A549 (cell line): ENCODE results near the gene GPR37L1. TPM values are rescaled to one million over a fixed set of nuclear protein-coding genes. Genes with fewer than 3 reads are reported as not detected.

Source experiments
- ATAC-seq, 2 experiments: fragments of 200-7000 bp in 1 of 2; fragments of >200 bp in 1 of 2; cut with Nextera tagmentation in 1 of 2; cut with Tn5 transposase in 1 of 2; 3 replicates each; pipeline versions ENCODE4 v1.8.0 to v1.9.1; 2018 to 2020; ENCODE audit warnings: mild to moderate bottlenecking in 1 of 2, moderate library complexity in 1 of 2
- CTCF ChIA-PET: fragments of 300-600 bp; sonication (Branson Sonifier 250); formaldehyde crosslinking; extraction: SDS; loops from one replicate; lab custom pipeline; 2021; ENCODE audit warnings: antibody characterized with exemption, inconsistent platforms; lab: Yijun Ruan, JAX
- POLR2A ChIA-PET: fragments of 350-600 bp; formaldehyde crosslinking; extraction: SDS; loops from one replicate; lab custom pipeline; 2021; ENCODE audit warnings: antibody characterized with exemption, inconsistent platforms; lab: Yijun Ruan, JAX
- DNase-seq, 2 experiments: peaks; one replicate each; pipeline versions ENCODE4 v3.0.0 to v3.0.0-alpha.2; 2011 to 2016; ENCODE audit warnings: low read depth in 1 of 2, low spot score in 1 of 2
- FAIRE-seq: peaks from 2 replicates; lab custom pipeline; 2011; peaks lifted over from hg19 to GRCh38; lab: Jason Lieb, UNC
- H3K27ac ChIP-seq, 2 experiments: fragments of >200 bp; sonication (Bioruptor Twin); formaldehyde crosslinking; 3 replicates each; pipeline ENCODE4 v1.5.1; 2016 to 2017
- H3K4me1 ChIP-seq: fragments of >200 bp; sonication (Bioruptor Twin); formaldehyde crosslinking; 3 replicates; pipeline ENCODE4 v1.6.1; 2016
- H3K4me2 ChIP-seq: fragments of >200 bp; sonication (Bioruptor Twin); formaldehyde crosslinking; 3 replicates; pipeline ENCODE4 v1.6.1; 2016
- H3K4me3 ChIP-seq: fragments of >200 bp; sonication (Bioruptor Twin); formaldehyde crosslinking; 3 replicates; pipeline ENCODE4 v1.5.1; 2016
- H3K9me3 ChIP-seq: fragments of >200 bp; sonication (Bioruptor Twin); formaldehyde crosslinking; 3 replicates; pipeline ENCODE4 v1.6.1; 2016
- CEBPB ChIP-seq, 2 experiments: fragments of >200 bp in 1 of 2; sonication (Bioruptor Twin) in 1 of 2; formaldehyde crosslinking in 1 of 2; IDR thresholded peaks; 2 replicates each; pipeline ENCODE4 v1.6.1; 2012 to 2016
- CHD4 ChIP-seq: fragments of 200-600 bp; sonication (generic); IDR thresholded peaks from 2 replicates; pipeline ENCODE4 v1.6.1; 2016; ENCODE audit warnings: antibody characterized with exemption, mild to moderate bottlenecking, borderline replicate concordance
- EHF ChIP-seq: fragments of 250-450 bp; sonication (Bioruptor Pico); IDR thresholded peaks from 2 replicates; pipeline ENCODE4 v1.5.0; 2020; ENCODE audit warnings: mild to moderate bottlenecking
- EP300 ChIP-seq, 2 experiments: fragments of >200 bp; sonication (Bioruptor Twin); formaldehyde crosslinking; IDR thresholded peaks; 2 replicates in 1 of 2; 3 replicates in 1 of 2; pipeline ENCODE4 v1.6.1; 2016 to 2017
- ESRRA ChIP-seq: fragments of 150-350 bp; IDR thresholded peaks from 2 replicates; pipeline ENCODE4 v1.6.1; 2014; ENCODE audit warnings: mild to moderate bottlenecking, low read length, borderline replicate concordance
- FOSB ChIP-seq: fragments of 250-450 bp; sonication (Bioruptor Pico); IDR thresholded peaks from 2 replicates; pipeline ENCODE4 v1.5.0; 2020; ENCODE audit warnings: mild to moderate bottlenecking, moderate library complexity
- HOXB13 ChIP-seq: fragments of 250-450 bp; sonication (Bioruptor Pico); IDR thresholded peaks from 2 replicates; pipeline ENCODE4 v1.5.0; 2020; ENCODE audit warnings: low read depth, mild to moderate bottlenecking, moderate library complexity
- JUN ChIP-seq, 2 experiments: fragments of >200 bp; sonication (Bioruptor Twin); formaldehyde crosslinking; IDR thresholded peaks; 2 replicates in 1 of 2; 3 replicates in 1 of 2; pipeline ENCODE4 v1.6.1; 2016 to 2017
- MAFK ChIP-seq: fragments of 450-650 bp; IDR thresholded peaks from 2 replicates; pipeline ENCODE4 v1.6.1; 2014; ENCODE audit not compliant: partially characterized antibody
- NFE2L2 ChIP-seq: fragments of 150-350 bp; conservative IDR thresholded peaks from 2 replicates; pipeline ENCODE4 v1.6.1; 2014; ENCODE audit warnings: low read length
- NR3C1 ChIP-seq: fragments of >200 bp; sonication (Bioruptor Twin); formaldehyde crosslinking; IDR thresholded peaks from 3 replicates; pipeline ENCODE4 v1.6.1; 2017
- POLR2AphosphoS2 ChIP-seq: conservative IDR thresholded peaks from 2 replicates; pipeline ENCODE4 v1.6.1; 2012; ENCODE audit warnings: low read length, improper control_type of control experiment, inconsistent platforms
- TP53 ChIP-seq: fragments of 250-450 bp; sonication (Bioruptor Pico); IDR thresholded peaks from 2 replicates; pipeline ENCODE4 v1.5.0; 2021; ENCODE audit warnings: mild to moderate bottlenecking, moderate library complexity
- ZSCAN20 ChIP-seq: fragments of 250-450 bp; sonication (Bioruptor Pico); IDR thresholded peaks from 2 replicates; pipeline ENCODE4 v1.8.0; 2022; ENCODE audit warnings: mild to moderate bottlenecking, moderate library complexity
- WGBS: methylation state at CpG from one replicate; pipeline ENCODE4 v1.1.6; 2017; ENCODE audit errors: missing lambda C conversion rate; 5-methylcytosine and 5-hydroxymethylcytosine counted together
- polyA plus RNA-seq, 4 experiments: library from polyadenylated mRNA; depleted of rRNA in 3 of 4; stranded (reverse); fragments of >200 nt; fragmentation: RNase III in 1 of 4; extraction: RNeasy Plus Mini Kit Qiagen cat#74134 plus additional on column Dnase treatment in 1 of 4; gene quantifications; 2 replicates in 3 of 4; 3 replicates in 1 of 4; pipeline ENCODE4 v1.2.3, GENCODE V29; 2011 to 2017
- TF ChIP-seq, protein P1 (sequence below): IDR thresholded peaks from 2 replicates; pipeline ENCODE4 v1.6.1; 2012
- TF ChIP-seq, protein P2 (sequence below): fragments of >200 bp; sonication (Bioruptor Twin); formaldehyde crosslinking; IDR thresholded peaks from 3 replicates; pipeline ENCODE4 v1.6.1; 2016
- TF ChIP-seq, protein P3 (sequence below): fragments of 250-450 bp; sonication (Bioruptor Pico); IDR thresholded peaks from 2 replicates; pipeline ENCODE4 v1.5.0; 2020; ENCODE audit warnings: low read depth, mild to moderate bottlenecking, moderate library complexity
- TF ChIP-seq, protein P4 (sequence below): fragments of >200 bp; sonication (Bioruptor Twin); formaldehyde crosslinking; IDR thresholded peaks from 3 replicates; pipeline ENCODE4 v1.5.1; 2016
- TF ChIP-seq, protein P5 (sequence below): fragments of 150-350 bp; IDR thresholded peaks from 2 replicates; pipeline ENCODE4 v1.6.1; 2014; ENCODE audit warnings: low read depth, mild to moderate bottlenecking, low read length
- TF ChIP-seq, protein P6 (sequence below): fragments of 200-600 bp; sonication (generic); IDR thresholded peaks from 2 replicates; pipeline ENCODE4 v1.6.1; 2016; ENCODE audit warnings: antibody characterized with exemption, mild to moderate bottlenecking, moderate library complexity

The GPR37L1 gene
- polyA plus RNA-seq, 2 of the 4 experiments (the other 2 are of a cell fraction): 0.08 to 0.13 TPM

DNA sequence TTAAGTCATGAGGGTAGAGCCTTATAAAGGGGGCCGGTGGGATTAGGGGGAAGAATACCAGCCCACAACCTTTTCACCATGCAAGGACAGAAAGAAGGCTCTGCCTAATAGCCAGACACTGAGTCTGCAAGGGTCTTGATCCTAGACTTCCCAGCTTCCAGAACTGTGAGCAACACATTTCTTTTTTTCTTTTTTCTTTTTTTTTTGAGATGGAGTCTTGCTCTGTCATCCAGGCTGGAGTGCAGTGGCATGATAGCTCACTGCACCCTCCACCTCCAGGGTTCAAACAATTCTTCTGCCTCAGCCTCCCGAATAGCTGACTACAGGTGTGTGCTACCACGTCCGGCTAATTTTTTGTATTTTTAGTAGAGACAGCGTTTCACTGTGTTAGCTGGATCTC, 23.6 kb downstream of the GPR37L1 start:
- ChIA-PET POLR2A (no interaction called here), CTCF (interaction anchor here (1.0 to 6.2 kb wide), 5 partner anchors 9 to 169 kb away, joined by 3 to 42 read pairs (median 5); no protein-coding TSS in a partner anchor)
- H3K27ac ChIP-seq: no peak overlapping the region
- 84% methylated on average over 5 of the region's 5 CpGs for WGBS
- peaks cover 13% of the 10 kb centered on the region; the same call in 2 of the 3 replicates for H3K4me1 ChIP-seq
- DNase-seq (no peak), FAIRE-seq (no peak), ATAC-seq (no peak)
- no peak overlapping the region for H3K4me2 ChIP-seq
- no peak for TF ChIP-seq CHD4
- TF ChIP-seq, protein P1, sequence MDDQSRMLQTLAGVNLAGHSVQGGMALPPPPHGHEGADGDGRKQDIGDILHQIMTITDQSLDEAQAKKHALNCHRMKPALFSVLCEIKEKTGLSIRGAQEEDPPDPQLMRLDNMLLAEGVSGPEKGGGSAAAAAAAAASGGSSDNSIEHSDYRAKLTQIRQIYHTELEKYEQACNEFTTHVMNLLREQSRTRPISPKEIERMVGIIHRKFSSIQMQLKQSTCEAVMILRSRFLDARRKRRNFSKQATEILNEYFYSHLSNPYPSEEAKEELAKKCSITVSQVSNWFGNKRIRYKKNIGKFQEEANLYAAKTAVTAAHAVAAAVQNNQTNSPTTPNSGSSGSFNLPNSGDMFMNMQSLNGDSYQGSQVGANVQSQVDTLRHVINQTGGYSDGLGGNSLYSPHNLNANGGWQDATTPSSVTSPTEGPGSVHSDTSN: no peak
- TF ChIP-seq, protein P2, sequence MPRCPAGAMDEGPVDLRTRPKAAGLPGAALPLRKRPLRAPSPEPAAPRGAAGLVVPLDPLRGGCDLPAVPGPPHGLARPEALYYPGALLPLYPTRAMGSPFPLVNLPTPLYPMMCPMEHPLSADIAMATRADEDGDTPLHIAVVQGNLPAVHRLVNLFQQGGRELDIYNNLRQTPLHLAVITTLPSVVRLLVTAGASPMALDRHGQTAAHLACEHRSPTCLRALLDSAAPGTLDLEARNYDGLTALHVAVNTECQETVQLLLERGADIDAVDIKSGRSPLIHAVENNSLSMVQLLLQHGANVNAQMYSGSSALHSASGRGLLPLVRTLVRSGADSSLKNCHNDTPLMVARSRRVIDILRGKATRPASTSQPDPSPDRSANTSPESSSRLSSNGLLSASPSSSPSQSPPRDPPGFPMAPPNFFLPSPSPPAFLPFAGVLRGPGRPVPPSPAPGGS: no peak
- TF ChIP-seq EHF (CRISPR knock-in tag): no peak
- no peak for TF ChIP-seq ESRRA
- no peak for TF ChIP-seq HOXB13 (CRISPR knock-in tag)
- TF ChIP-seq, protein P3, sequence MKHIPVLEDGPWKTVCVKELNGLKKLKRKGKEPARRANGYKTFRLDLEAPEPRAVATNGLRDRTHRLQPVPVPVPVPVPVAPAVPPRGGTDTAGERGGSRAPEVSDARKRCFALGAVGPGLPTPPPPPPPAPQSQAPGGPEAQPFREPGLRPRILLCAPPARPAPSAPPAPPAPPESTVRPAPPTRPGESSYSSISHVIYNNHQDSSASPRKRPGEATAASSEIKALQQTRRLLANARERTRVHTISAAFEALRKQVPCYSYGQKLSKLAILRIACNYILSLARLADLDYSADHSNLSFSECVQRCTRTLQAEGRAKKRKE (CRISPR knock-in tag): no peak
- TF ChIP-seq JUN (IDR thresholded peaks at IDR 0.05): no peak
- no peak for TF ChIP-seq MAFK
- no peak for TF ChIP-seq CEBPB (IDR thresholded peaks at IDR 0.05)
- TF ChIP-seq ZSCAN20 (CRISPR knock-in tag): no peak
- TF ChIP-seq TP53: no peak
- no peak for TF ChIP-seq FOSB
- no peak for TF ChIP-seq POLR2AphosphoS2
- TF ChIP-seq, protein P4, sequence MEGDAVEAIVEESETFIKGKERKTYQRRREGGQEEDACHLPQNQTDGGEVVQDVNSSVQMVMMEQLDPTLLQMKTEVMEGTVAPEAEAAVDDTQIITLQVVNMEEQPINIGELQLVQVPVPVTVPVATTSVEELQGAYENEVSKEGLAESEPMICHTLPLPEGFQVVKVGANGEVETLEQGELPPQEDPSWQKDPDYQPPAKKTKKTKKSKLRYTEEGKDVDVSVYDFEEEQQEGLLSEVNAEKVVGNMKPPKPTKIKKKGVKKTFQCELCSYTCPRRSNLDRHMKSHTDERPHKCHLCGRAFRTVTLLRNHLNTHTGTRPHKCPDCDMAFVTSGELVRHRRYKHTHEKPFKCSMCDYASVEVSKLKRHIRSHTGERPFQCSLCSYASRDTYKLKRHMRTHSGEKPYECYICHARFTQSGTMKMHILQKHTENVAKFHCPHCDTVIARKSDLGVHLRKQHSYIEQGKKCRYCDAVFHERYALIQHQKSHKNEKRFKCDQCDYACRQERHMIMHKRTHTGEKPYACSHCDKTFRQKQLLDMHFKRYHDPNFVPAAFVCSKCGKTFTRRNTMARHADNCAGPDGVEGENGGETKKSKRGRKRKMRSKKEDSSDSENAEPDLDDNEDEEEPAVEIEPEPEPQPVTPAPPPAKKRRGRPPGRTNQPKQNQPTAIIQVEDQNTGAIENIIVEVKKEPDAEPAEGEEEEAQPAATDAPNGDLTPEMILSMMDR: no peak
- TF ChIP-seq, protein P5, sequence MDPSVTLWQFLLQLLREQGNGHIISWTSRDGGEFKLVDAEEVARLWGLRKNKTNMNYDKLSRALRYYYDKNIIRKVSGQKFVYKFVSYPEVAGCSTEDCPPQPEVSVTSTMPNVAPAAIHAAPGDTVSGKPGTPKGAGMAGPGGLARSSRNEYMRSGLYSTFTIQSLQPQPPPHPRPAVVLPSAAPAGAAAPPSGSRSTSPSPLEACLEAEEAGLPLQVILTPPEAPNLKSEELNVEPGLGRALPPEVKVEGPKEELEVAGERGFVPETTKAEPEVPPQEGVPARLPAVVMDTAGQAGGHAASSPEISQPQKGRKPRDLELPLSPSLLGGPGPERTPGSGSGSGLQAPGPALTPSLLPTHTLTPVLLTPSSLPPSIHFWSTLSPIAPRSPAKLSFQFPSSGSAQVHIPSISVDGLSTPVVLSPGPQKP: no peak
- TF ChIP-seq, protein P6, sequence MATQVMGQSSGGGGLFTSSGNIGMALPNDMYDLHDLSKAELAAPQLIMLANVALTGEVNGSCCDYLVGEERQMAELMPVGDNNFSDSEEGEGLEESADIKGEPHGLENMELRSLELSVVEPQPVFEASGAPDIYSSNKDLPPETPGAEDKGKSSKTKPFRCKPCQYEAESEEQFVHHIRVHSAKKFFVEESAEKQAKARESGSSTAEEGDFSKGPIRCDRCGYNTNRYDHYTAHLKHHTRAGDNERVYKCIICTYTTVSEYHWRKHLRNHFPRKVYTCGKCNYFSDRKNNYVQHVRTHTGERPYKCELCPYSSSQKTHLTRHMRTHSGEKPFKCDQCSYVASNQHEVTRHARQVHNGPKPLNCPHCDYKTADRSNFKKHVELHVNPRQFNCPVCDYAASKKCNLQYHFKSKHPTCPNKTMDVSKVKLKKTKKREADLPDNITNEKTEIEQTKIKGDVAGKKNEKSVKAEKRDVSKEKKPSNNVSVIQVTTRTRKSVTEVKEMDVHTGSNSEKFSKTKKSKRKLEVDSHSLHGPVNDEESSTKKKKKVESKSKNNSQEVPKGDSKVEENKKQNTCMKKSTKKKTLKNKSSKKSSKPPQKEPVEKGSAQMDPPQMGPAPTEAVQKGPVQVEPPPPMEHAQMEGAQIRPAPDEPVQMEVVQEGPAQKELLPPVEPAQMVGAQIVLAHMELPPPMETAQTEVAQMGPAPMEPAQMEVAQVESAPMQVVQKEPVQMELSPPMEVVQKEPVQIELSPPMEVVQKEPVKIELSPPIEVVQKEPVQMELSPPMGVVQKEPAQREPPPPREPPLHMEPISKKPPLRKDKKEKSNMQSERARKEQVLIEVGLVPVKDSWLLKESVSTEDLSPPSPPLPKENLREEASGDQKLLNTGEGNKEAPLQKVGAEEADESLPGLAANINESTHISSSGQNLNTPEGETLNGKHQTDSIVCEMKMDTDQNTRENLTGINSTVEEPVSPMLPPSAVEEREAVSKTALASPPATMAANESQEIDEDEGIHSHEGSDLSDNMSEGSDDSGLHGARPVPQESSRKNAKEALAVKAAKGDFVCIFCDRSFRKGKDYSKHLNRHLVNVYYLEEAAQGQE: no peak
- no peak for TF ChIP-seq EP300 (IDR thresholded peaks at IDR 0.05)
- TF ChIP-seq NR3C1: no peak
- no peak for TF ChIP-seq NFE2L2
- H3K4me3 ChIP-seq: no peak overlapping the region
- no peaks in the 10 kb centered on the region for H3K9me3 ChIP-seq
